Measurements from ENCODE around the gene PYHIN1.
"Not testable (repeated sequence)": the region's sequence is repeated elsewhere in the genome, so short reads cannot be mapped to it uniquely, and the experiment has no call there.

The PYHIN1 gene

GRCh38 chr1:159000625-159001024 is 69.3 kb downstream of the PYHIN1 start:
- no peak overlapping the region for H3K4me2 ChIP-seq (ENCODE audit: low read length)
- H2AFZ ChIP-seq (ENCODE audit: low read length): no peak overlapping the region
- no peak for TF ChIP-seq EZH2 (IDR thresholded peaks at IDR 0.05; ENCODE audit: borderline replicate concordance, low read length)
- TF ChIP-seq, protein P1, sequence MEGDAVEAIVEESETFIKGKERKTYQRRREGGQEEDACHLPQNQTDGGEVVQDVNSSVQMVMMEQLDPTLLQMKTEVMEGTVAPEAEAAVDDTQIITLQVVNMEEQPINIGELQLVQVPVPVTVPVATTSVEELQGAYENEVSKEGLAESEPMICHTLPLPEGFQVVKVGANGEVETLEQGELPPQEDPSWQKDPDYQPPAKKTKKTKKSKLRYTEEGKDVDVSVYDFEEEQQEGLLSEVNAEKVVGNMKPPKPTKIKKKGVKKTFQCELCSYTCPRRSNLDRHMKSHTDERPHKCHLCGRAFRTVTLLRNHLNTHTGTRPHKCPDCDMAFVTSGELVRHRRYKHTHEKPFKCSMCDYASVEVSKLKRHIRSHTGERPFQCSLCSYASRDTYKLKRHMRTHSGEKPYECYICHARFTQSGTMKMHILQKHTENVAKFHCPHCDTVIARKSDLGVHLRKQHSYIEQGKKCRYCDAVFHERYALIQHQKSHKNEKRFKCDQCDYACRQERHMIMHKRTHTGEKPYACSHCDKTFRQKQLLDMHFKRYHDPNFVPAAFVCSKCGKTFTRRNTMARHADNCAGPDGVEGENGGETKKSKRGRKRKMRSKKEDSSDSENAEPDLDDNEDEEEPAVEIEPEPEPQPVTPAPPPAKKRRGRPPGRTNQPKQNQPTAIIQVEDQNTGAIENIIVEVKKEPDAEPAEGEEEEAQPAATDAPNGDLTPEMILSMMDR (IDR thresholded peaks at IDR 0.05; ENCODE audit: low read length): no peak

DNA sequence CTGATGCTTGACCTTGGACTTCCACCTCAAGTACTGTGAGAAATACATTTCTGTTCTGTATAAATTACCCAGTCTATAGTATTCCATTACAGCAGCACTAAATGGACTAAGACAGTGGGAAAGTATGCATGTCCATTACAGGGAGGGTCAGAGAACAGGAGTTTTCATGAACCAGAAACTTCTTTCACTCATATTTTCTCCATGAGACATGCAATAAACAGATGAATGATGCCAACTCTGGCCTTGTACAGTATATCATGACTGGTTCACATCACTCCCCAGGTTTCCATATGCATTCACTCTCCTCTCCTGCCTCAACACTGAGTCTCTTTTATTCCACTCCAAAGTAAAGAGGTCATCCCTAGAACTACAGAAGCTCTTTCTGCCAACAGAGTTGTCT is 73.8 kb downstream of the PYHIN1 start:
- no peak overlapping the region for H3K9ac ChIP-seq (ENCODE audit: low read length)
- H3F3A ChIP-seq (ENCODE audit: insufficient read depth, low read length): peaks cover 8% of the 10 kb centered on the region; the same call in 1 of the 2 replicates
- H3K9me2 ChIP-seq (ENCODE audit: low read depth, low read length): no peaks in the 10 kb centered on the region
- no peak overlapping the region for H3K4me2 ChIP-seq (ENCODE audit: low read length)
- no peak for TF ChIP-seq EZH2 (IDR thresholded peaks at IDR 0.05; ENCODE audit: borderline replicate concordance, low read length)
- peaks cover 4% of the 10 kb centered on the region; the same call in 1 of the 2 replicates for H3K36me3 ChIP-seq (ENCODE audit: insufficient read depth, low read length)
- H2AFZ ChIP-seq (ENCODE audit: low read length): no peak overlapping the region
- H3K27ac ChIP-seq (ENCODE audit: low read depth, low read length, poor library complexity, severe bottlenecking): no peak overlapping the region
- no peaks in the 10 kb centered on the region for H4K20me1 ChIP-seq (ENCODE audit: insufficient read depth, low read length)
- no peaks in the 10 kb centered on the region for H3K9me3 ChIP-seq (ENCODE audit: low read length)
- H3K4me1 ChIP-seq (ENCODE audit: insufficient read depth, low read length, severe bottlenecking): peaks cover 31% of the 10 kb centered on the region
- no peaks in the 10 kb centered on the region for H3K27me3 ChIP-seq (ENCODE audit: insufficient read depth, low read length)
- H3K4me3 ChIP-seq (ENCODE audit: low read depth, low read length, poor library complexity, severe bottlenecking): no peak overlapping the region
- peaks cover 4% of the 10 kb centered on the region for H3K79me2 ChIP-seq (ENCODE audit: insufficient read depth, low read length)

More at GRCh38 chr1:159000625-159001024, 69.3 kb downstream of the PYHIN1 start:
- Histone ChIP-seq H3K4me1 (ENCODE audit: insufficient read depth, low read length, severe bottlenecking) (peaks cover 2% of the 10 kb centered on the region), H3K9me3 (ENCODE audit: low read length) (no peaks in the 10 kb centered on the region), H3K27me3 (ENCODE audit: insufficient read depth, low read length) (no peaks in the 10 kb centered on the region), H3K27ac (ENCODE audit: low read depth, low read length, poor library complexity, severe bottlenecking) (no peak overlapping the region), H3F3A (ENCODE audit: insufficient read depth, low read length) (no peaks in the 10 kb centered on the region), H4K20me1 (ENCODE audit: insufficient read depth, low read length) (no peaks in the 10 kb centered on the region), H3K4me3 (ENCODE audit: low read depth, low read length, poor library complexity, severe bottlenecking) (no peak overlapping the region), H3K79me2 (ENCODE audit: insufficient read depth, low read length) (no peaks in the 10 kb centered on the region), H3K9me2 (ENCODE audit: low read depth, low read length) (no peaks in the 10 kb centered on the region), H3K36me3 (ENCODE audit: insufficient read depth, low read length) (no peaks in the 10 kb centered on the region), H3K9ac (ENCODE audit: low read length) (no peak overlapping the region)

DNA sequence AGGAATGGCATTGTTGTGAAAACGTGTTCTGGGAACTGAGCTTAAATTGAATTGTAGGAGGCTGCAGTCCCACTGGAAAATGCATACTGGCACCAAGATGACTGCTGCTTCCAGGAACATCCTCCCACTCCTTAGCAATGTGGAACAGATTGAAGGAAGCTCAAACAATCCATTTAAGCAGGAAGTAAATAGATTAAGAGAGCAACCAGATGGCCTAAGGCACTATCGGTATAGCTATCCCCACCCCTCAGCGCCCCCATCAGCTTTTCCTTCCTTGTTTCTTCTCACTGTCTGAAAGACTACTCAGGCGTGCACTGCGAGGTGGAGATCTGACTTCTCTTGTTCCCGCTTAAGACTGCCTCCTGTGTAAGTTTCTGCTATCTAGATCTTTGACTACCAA is 74.3 kb downstream of the PYHIN1 start:
- H3K4me1 ChIP-seq (ENCODE audit: insufficient read depth, low read length, severe bottlenecking): peaks cover 31% of the 10 kb centered on the region
- no peak overlapping the region for H3K27ac ChIP-seq (ENCODE audit: low read depth, low read length, poor library complexity, severe bottlenecking)
- H2AFZ ChIP-seq (ENCODE audit: low read length): no peak overlapping the region
- no peaks in the 10 kb centered on the region for H3K9me3 ChIP-seq (ENCODE audit: low read length)
- no peak overlapping the region for H3K4me2 ChIP-seq (ENCODE audit: low read length)
- H3F3A ChIP-seq (ENCODE audit: insufficient read depth, low read length): peaks cover 8% of the 10 kb centered on the region; the same call in 1 of the 2 replicates
- H3K4me3 ChIP-seq (ENCODE audit: low read depth, low read length, poor library complexity, severe bottlenecking): no peak overlapping the region
- no peaks in the 10 kb centered on the region for H3K27me3 ChIP-seq (ENCODE audit: insufficient read depth, low read length)
- H3K36me3 ChIP-seq (ENCODE audit: insufficient read depth, low read length): peaks cover 4% of the 10 kb centered on the region; the same call in 1 of the 2 replicates
- H4K20me1 ChIP-seq (ENCODE audit: insufficient read depth, low read length): no peaks in the 10 kb centered on the region
- H3K79me2 ChIP-seq (ENCODE audit: insufficient read depth, low read length): peaks cover 9% of the 10 kb centered on the region
- H3K9me2 ChIP-seq (ENCODE audit: low read depth, low read length): no peaks in the 10 kb centered on the region
- no peak for TF ChIP-seq EZH2 (IDR thresholded peaks at IDR 0.05; ENCODE audit: borderline replicate concordance, low read length)
- no peak overlapping the region for H3K9ac ChIP-seq (ENCODE audit: low read length)

GRCh38 chr1:159006210-159006807 is 75.0 kb downstream of the PYHIN1 start:
- H3K27ac ChIP-seq (ENCODE audit: low read depth, low read length, poor library complexity, severe bottlenecking); H3K36me3 ChIP-seq (ENCODE audit: insufficient read depth, low read length); H3F3A ChIP-seq (ENCODE audit: insufficient read depth, low read length); H3K9me3 ChIP-seq (ENCODE audit: low read length); H4K20me1 ChIP-seq (ENCODE audit: insufficient read depth, low read length); H2AFZ ChIP-seq (ENCODE audit: low read length); H3K9ac ChIP-seq (ENCODE audit: low read length); H3K9me2 ChIP-seq (ENCODE audit: low read depth, low read length); H3K4me3 ChIP-seq (ENCODE audit: low read depth, low read length, poor library complexity, severe bottlenecking); H3K27me3 ChIP-seq (ENCODE audit: insufficient read depth, low read length); H3K4me2 ChIP-seq (ENCODE audit: low read length): not testable (repeated sequence)
- Histone ChIP-seq H3K4me1 (ENCODE audit: insufficient read depth, low read length, severe bottlenecking) (peaks cover 31% of the 10 kb centered on the region), H3K79me2 (ENCODE audit: insufficient read depth, low read length) (peaks cover 16% of the 10 kb centered on the region)

Measured in OCI-LY1 (cell line).